Vagina (tissue), 2 donors: Measurements from ENCODE around the gene IRGQ. TPM values are rescaled to one million over a fixed set of nuclear protein-coding genes. Genes with fewer than 3 reads are reported as not detected.
A peak's percentile ranks its signal among the peaks of the same experiment; 100 is the strongest.

Source experiments
- DNase-seq, 2 donors: peaks; one replicate each; pipeline ENCODE4 v3.0.0-alpha.2; 2017; ENCODE audit errors: extremely low spot score in 2 of 2
- H3K27ac ChIP-seq: fragments of 200-600 bp; sonication (generic); one replicate; pipeline ENCODE4 v1.5.1; 2019
- H3K27me3 ChIP-seq: fragments of 200-600 bp; sonication (generic); one replicate; pipeline ENCODE4 v1.5.1; 2019
- H3K36me3 ChIP-seq, 2 donors: fragments of 200-600 bp; sonication (generic); one replicate each; pipeline ENCODE4 v1.5.1; 2017 to 2019
- H3K4me1 ChIP-seq: fragments of 200-600 bp; sonication (generic); one replicate; pipeline ENCODE4 v1.5.1; 2019
- H3K4me3 ChIP-seq, 2 donors: fragments of 200-600 bp; sonication (generic); 1 replicate in 1 of 2; 2 replicates in 1 of 2; pipeline ENCODE4 v1.5.1; 2016 to 2019
- H3K9me3 ChIP-seq: fragments of 200-600 bp; sonication (generic); one replicate; pipeline ENCODE4 v1.5.1; 2019
- POLR2A ChIP-seq, 2 donors: fragments of 450-650 bp; IDR thresholded peaks; one replicate each; pipeline ENCODE4 v1.6.1; 2017; ENCODE audit warnings: antibody characterized with exemption in 2 of 2, mild to moderate bottlenecking in 2 of 2, moderate library complexity in 2 of 2
- POLR2AphosphoS5 ChIP-seq, 2 donors: sonication (generic); formaldehyde crosslinking; IDR thresholded peaks; one replicate each; pipeline ENCODE4 v1.9.0; 2017; ENCODE audit warnings: antibody characterized with exemption in 2 of 2, mild to moderate bottlenecking in 2 of 2, low read depth in 1 of 2; ENCODE audit not compliant: insufficient read depth in 1 of 2
- intact Hi-C: fragments of 100-400 bp; cut with DNase I; formaldehyde crosslinking; loops from one replicate; pipeline ENCODE4 v1.15.1; 2023
- total RNA-seq: library from RNA; depleted of rRNA; stranded (reverse); fragments of >200 nt; gene quantifications from one replicate; pipeline ENCODE4 v1.2.3, GENCODE V29; 2016
- TF ChIP-seq, protein P1 (sequence below), 3 experiments: fragments of 450-650 bp in 2 of 3; fragments of 200-600 bp in 1 of 3; sonication (generic) in 1 of 3; IDR thresholded peaks; one replicate each; pipeline ENCODE4 v1.5.1; 2017 to 2019; ENCODE audit warnings: antibody characterized with exemption in 3 of 3, mild to moderate bottlenecking in 2 of 3, moderate library complexity in 2 of 3

IRGQ gene
- total RNA-seq, 1 donor from 2014 or later, result 11.0 TPM

DNA sequence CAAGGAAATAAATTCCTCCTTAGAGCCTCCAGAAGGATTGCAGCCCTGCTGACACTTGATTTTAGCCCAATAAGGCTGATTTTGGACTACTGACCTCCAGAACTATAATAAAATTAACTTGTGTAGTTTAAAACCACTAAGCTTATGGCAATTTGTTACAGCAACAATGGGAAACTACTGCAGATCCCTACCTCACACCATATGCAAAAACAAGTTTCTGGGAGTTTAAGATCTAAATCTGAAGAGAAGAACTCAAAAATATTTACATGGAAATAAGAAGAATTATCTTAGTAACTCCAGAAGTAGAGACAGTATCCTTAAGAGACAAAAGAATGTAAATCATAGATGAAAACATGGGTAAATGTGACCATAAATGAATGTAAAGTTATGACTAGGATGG lies 57.0 kb downstream of the IRGQ start:
- TF ChIP-seq POLR2AphosphoS5 (IDR thresholded peaks at IDR 0.05; ENCODE audit: insufficient read depth in 1 of 2, low read depth in 1 of 2) (no peak), POLR2A (IDR thresholded peaks at IDR 0.05) (no peak)
- TF ChIP-seq, protein P1, sequence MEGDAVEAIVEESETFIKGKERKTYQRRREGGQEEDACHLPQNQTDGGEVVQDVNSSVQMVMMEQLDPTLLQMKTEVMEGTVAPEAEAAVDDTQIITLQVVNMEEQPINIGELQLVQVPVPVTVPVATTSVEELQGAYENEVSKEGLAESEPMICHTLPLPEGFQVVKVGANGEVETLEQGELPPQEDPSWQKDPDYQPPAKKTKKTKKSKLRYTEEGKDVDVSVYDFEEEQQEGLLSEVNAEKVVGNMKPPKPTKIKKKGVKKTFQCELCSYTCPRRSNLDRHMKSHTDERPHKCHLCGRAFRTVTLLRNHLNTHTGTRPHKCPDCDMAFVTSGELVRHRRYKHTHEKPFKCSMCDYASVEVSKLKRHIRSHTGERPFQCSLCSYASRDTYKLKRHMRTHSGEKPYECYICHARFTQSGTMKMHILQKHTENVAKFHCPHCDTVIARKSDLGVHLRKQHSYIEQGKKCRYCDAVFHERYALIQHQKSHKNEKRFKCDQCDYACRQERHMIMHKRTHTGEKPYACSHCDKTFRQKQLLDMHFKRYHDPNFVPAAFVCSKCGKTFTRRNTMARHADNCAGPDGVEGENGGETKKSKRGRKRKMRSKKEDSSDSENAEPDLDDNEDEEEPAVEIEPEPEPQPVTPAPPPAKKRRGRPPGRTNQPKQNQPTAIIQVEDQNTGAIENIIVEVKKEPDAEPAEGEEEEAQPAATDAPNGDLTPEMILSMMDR (IDR thresholded peaks at IDR 0.05), result no peak
- intact Hi-C loops, result loop anchor here (5.0 kb wide), 1 partner anchor 38 kb away; the partner anchor contains the start of genes PINLYP and XRCC1
- Histone ChIP-seq H3K4me3 (no peak overlapping the region), H3K36me3 (peaks cover 0 to 48% of the 10 kb centered on the region in 2 donors), H3K27me3 (no peaks in the 10 kb centered on the region), H3K4me1 (peaks cover 17% of the 10 kb centered on the region), H3K27ac (no peak overlapping the region), H3K9me3 (peaks cover 7% of the 10 kb centered on the region)
- no peak for DNase-seq

DNA sequence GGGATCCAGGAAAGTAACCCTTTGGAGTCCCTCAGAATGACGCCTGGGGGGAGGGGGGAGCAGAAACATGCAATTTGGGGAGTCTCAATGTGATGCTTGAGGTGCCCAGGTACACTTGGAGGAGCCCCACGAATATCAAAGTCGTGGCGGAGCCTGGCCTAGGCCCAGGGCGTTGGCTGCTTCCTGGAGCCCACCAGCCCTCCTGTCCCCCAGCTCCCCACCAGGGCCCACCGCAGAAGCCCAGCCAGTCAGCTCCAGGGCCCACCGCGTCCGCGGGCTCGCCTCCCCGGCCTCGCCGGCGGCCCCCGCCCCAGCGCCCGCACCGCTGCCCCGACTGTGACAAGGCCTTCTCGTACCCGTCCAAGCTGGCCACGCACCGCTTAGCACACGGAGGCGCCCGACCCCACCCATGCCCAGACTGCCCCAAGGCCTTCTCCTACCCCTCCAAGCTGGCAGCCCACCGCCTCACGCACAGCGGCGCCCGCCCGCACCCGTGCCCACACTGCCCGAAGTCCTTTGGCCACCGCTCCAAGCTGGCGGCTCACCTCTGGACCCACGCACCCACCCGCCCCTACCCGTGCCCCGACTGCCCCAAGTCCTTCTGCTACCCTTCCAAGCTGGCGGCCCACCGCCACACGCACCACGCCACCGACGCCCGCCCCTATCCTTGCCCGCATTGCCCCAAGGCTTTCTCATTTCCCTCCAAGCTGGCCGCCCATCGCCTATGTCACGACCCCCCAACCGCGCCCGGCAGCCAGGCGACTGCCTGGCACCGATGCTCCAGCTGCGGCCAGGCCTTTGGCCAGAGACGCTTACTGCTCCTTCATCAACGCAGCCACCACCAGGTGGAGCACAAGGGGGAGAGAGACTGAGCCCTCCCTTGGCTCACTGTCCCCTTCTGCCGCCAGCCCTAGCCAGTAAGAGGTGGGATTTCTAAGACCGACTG lies 60.8 kb downstream of the IRGQ start:
- H3K4me1 ChIP-seq, result peaks cover 27% of the 10 kb centered on the region
- H3K4me3 ChIP-seq, result peak overlapping the region in 1 of 2 donors; percentile 61
- peak overlapping the region; percentile 96 for H3K27ac ChIP-seq
- DNase-seq, result no peak
- TF ChIP-seq POLR2AphosphoS5 (IDR thresholded peaks at IDR 0.05; ENCODE audit: insufficient read depth in 1 of 2, low read depth in 1 of 2) (peak in 1 of 2 donors; percentile 35), POLR2A (IDR thresholded peaks at IDR 0.05) (no peak)
- TF ChIP-seq, protein P1 (IDR thresholded peaks at IDR 0.05), result peak in 2 of 3 experiments; percentile 40 to 54
- no peaks in the 10 kb centered on the region for H3K27me3 ChIP-seq
- intact Hi-C loops, result loop anchor here (5.0 kb wide), 1 partner anchor 42 kb away; the partner anchor contains the start of genes PINLYP and XRCC1
- peaks cover 0 to 18% of the 10 kb centered on the region in 2 donors for H3K36me3 ChIP-seq
- H3K9me3 ChIP-seq, result peaks cover 7% of the 10 kb centered on the region

Other genes starting within 250 kb of the IRGQ start
- not detected for gene CD177, start 242.4 kb downstream of the IRGQ start, total RNA-seq
- not detected for gene TEX101, start 181.2 kb downstream of the IRGQ start, total RNA-seq
- gene LYPD3, start 130.5 kb downstream of the IRGQ start, total RNA-seq, result 247 TPM
- 24.3 TPM for gene PHLDB3, start 91.4 kb downstream of the IRGQ start, total RNA-seq
- gene ETHE1, start 68.9 kb downstream of the IRGQ start, total RNA-seq, result 74.4 TPM
- gene ZNF575, start 62.9 kb downstream of the IRGQ start, total RNA-seq, result 2.9 TPM
- 20.9 TPM for gene XRCC1, start 20.6 kb downstream of the IRGQ start, total RNA-seq
- 8.8 TPM for gene PINLYP, start 20.3 kb downstream of the IRGQ start, total RNA-seq
- 21.9 TPM for gene ZNF576, start 461 bp upstream of the IRGQ start, total RNA-seq
- 0.98 TPM for gene SRRM5, start 16.0 kb upstream of the IRGQ start, total RNA-seq
- 30.9 TPM for gene ZNF428, start 23.5 kb upstream of the IRGQ start, total RNA-seq
- 4.7 TPM for gene CADM4, start 43.7 kb upstream of the IRGQ start, total RNA-seq
- gene PLAUR, start 74.0 kb upstream of the IRGQ start, total RNA-seq, result 16.2 TPM
- gene IRGC, start 119.9 kb upstream of the IRGQ start, total RNA-seq, result not detected
- gene SMG9, start 158.8 kb upstream of the IRGQ start, total RNA-seq, result 56.5 TPM
- gene KCNN4, start 184.8 kb upstream of the IRGQ start, total RNA-seq, result 16.2 TPM
- gene LYPD5, start 206.3 kb upstream of the IRGQ start, total RNA-seq, result 3.7 TPM
- 7.9 TPM for gene ZNF283, start 231.2 kb upstream of the IRGQ start, total RNA-seq